ENCODE measurements around the gene PRMT2. TPM values are rescaled to one million over a fixed set of nuclear protein-coding genes. Genes with fewer than 3 reads are reported as not detected.

Gene PRMT2
- 100 to 1,000 TPM; 120 to 127 (median 123) TPM for polyA plus RNA-seq (ENCODE audit: insufficient read length in 4 of 4)

DNA sequence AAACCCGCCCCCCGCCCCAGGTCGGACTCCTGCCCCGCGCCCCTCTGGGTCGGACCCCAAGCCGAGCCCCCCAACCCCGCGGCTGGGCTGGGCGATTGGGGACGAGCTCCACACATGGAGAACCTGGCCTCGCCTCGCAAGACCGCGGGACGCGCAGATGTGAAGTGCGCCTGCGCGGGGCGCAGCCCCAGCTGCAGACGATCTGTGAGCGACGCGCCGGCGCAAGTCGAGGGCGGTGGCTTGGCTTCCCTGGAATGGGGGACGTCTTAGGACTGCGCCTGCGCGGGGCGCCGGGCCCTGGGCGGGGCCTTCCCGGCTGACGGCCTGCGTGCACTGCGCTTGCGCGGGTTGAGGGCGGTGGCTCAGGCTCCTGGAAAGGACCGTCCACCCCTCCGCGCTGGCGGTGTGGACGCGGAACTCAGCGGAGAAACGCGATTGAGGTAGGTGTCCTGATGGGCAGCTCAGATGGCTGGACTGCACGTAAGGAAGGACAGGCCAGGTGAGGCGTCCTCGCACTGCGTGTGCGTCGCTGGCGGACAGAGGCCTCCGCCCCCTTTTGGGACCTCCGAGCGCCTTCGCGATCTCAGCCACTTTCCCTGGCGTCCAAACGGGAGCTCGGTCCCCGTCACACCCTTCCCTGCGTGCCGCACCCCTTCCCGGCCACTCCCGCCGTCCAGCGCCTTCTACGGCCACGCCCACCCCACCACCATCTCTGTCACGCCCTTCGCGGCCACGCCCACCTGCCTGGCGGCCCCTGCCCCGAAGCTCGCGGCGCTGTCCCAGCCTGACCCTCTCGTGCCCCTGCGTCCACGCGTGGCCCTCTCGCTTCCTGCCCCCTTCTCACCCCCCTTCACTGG is at the start of gene PRMT2:
Gene PRMT2, plus strand, starts transcription at position 351 of the 857 bp plus-strand sequence. CDS start 1,278 bp downstream, outside the sequence.
- DNase-seq (ENCODE audit: low read depth in 4 of 4, low spot score in 3 of 4) = peak; percentile 88 to 94 (median 93)

DNA sequence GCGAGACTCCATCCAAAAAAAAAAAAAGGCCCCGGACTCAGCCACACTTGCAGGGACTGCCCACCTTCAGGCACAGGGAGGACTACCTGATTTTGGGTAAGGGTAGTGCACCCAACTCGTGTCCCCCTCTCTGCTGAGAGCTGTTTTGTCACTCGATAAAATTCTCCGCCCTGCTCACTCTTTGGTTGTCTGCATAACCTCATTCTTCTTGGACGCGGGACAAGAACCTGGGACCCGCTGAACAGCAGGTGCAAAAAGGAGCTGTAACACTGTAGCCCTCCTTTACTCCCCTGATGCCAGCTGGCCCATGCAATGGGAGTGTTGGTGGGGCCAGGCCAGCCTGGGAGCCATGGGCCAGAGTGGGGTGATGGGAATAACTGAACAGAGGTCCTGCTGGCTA is 41.2 kb upstream of the PRMT2 start:
- no peak for DNase-seq (ENCODE audit: low read depth in 4 of 4, low spot score in 3 of 4)

DNA sequence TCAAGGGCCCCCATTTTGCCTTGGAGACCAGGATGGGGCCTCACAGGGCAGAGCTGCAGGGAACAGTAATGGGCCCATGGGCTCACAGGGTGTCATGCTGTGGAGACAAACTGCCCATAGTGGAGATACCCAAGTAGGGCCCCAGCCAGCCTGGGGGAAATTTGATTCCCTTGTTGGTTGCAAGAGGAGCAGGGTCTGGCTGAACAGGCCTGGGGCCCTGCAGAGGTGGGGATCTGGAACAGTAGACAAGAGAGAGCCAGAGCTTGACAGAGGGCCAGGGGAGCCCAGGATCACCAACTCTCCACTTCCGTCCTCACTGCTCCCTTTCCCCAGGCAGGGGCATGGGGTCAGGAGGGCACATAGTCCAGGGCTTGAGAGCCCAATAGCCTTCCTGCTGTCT is 39.3 kb upstream of the PRMT2 start:
- DNase-seq (ENCODE audit: low read depth in 4 of 4, low spot score in 3 of 4) = no peak

GRCh38 chr21:46597031-46597430 is 38.4 kb upstream of the PRMT2 start:
- no peak for DNase-seq (ENCODE audit: low read depth in 4 of 4, low spot score in 3 of 4)

DNA sequence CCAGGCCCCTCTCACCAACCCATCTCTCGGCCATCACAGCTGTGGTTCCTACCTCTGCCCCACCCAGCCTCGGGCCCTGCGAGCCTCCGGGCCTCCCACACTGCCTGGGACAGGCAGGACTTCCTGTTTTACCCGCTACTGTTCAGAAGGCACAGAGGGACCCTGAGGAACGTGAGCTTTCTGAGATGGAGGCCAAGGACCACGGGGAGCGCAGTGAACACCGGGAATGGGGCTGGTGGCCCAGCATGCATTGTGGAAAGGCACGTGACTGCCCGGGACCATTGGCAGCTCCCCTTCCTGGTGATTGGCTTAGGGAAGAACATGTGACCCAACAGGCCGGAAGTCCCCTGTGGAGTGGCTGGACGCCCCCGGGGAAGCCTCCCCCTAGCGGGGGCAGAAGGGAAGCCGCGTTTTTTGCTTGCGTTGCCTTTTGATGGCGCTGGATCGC is 37.6 kb upstream of the PRMT2 start:
- no peak for DNase-seq (ENCODE audit: low read depth in 4 of 4, low spot score in 3 of 4)

- DNase-seq (ENCODE audit: low read depth in 4 of 4, low spot score in 3 of 4) = peak in 3 of 4 donors; percentile 27 to 58 (median 40)
These were observed 36.6 kb upstream of the PRMT2 start for GRCh38 chr21:46598581-46599572.

DNA sequence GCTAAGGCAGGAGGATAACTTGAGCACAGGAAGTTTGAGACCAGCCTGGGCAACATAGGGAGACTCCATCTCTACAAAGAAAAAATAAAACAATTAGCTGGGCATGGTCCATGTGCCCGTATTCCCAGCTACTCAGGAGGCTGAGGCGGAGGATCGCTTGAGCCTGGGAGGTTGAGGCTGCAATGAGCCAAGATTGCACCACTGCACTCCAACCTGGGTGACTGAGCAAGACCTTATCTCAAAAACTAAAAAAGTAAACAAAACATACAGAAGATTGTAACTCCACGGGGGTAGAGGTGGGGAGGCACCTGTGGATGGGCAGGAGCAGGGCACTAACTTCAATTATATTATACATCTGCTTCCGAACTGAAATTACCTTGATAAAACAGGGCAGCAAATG is 35.2 kb upstream of the PRMT2 start:
- DNase-seq (ENCODE audit: low read depth in 4 of 4, low spot score in 3 of 4) = no peak

- no peak for DNase-seq (ENCODE audit: low read depth in 4 of 4, low spot score in 3 of 4)
These were observed 34.5 kb upstream of the PRMT2 start for GRCh38 chr21:46600978-46601377.

- no peak for DNase-seq (ENCODE audit: low read depth in 4 of 4, low spot score in 3 of 4)
These were observed 32.2 kb upstream of the PRMT2 start for GRCh38 chr21:46603228-46603627.

GRCh38 chr21:46604329-46604974 is 31.0 kb upstream of the PRMT2 start:
- no peak for DNase-seq (ENCODE audit: low read depth in 4 of 4, low spot score in 3 of 4)

DNA sequence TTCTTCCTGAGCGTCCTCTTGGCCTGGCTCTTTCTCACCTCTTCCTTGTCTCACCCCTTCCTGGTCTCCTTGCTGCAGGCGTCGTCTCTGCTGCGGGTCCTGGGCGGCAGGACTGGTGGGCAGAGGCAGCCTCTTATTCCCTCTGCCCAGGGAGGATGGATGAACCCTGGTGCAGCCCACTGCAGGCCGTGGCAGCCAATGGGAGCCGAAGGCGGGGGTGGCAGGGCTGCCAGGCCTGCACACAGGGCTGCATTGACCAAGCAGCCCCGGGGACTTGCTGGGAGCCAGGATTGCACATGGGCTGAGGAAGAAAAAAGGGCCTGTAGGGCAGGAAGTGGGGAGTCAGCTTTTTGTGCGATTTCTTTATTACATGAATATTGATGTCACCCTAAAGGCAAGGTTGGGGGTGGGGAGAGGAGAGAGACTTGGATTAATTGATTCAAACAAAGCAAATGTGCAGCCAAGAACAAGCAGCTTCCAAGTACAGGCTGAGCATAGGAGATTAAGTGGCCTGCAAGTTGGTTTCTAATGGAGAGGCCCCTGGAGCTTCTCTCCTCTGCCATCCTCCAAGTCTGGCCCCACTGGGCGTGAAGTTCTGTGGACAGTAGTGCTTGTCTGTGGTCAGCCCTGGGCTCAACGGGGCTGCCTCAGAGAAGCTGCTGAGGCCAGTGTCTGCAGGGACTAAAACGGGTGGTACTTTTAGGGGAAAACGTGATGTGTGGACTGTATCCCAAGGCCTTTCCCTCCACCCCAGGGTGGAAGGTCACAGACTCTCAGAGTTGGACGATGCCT is 30.3 kb upstream of the PRMT2 start, which contains the start of gene S100B:
Gene S100B, minus strand, starts transcription at position 108 of the 792 bp plus-strand sequence. CDS start 2,667 bp downstream, outside the sequence.
- peak in 1 of 4 donors; percentile 25 for DNase-seq (ENCODE audit: low read depth in 4 of 4, low spot score in 3 of 4)

DNA sequence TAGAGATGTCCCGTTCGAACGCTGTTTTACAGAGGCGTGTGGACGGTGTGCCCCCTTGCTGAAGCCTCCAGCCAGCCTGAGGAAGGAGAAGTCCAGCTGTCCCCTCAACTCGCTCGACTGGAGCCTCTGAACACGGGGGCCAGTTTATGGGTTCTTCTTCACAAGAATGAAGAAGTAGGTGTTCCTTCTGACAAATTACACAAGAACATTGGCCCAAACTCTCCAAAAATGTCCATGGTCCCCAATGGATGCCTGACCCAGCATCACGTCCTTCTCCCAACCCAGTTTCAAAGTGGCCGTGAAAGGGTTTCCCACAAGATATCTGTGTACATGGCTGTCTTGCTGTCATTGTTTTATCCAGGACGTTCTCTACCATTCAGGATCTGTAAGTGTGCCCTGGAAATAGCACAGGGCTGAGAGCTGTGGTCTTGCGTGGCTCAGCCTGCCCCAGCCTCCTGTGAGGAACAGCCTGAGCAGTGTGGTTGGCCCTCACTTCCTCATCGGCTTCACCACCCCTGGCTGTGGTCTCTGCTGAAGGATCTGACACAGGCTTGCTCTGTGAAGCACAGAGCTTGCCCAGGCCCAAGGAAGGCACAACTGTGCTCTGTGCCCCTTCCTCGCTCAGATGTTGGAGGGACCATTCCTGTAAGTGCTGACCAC is 29.6 kb upstream of the PRMT2 start:
- DNase-seq (ENCODE audit: low read depth in 4 of 4, low spot score in 3 of 4) = no peak

DNA sequence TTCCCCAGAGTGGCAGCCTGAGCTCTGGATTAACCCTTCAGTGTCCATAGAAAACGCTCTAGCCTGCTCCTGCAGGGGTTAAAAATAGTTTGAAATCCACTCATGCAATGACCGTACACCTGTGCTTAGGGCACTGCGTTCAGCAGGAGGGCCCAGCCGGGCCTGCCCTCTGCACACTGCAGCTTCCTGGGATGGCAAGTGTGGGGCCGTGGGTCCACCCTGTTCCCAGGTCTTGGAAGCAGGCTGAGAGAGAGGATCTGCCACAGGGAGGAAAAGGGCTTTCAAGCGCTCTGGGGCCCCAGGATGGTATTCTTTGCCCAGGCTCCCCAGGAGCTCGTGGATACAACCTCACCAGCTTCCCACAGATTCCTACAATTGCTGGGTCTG is 29.1 kb upstream of the PRMT2 start:
- DNase-seq (ENCODE audit: low read depth in 4 of 4, low spot score in 3 of 4) = no peak

DNA sequence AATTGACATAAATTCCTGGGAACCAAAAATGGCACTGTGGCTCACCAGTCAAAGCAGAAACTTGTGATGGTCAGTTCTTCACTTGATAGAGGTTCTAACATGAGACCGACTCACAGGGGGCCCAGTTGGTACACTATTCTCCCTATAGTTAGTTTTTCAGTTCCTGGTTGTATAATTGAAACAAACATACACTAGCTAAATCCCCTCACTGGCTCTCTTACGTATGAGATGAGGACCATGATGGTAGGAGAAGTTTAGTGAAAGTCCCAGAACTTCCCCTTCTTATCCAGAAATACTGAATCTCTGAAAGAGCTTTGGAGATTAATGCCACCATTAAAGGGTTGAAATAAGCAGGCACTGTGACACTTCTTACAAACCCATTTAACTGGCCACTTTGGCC is 27.8 kb upstream of the PRMT2 start:
- no peak for DNase-seq (ENCODE audit: low read depth in 4 of 4, low spot score in 3 of 4)

GRCh38 chr21:46608672-46609111 is 26.8 kb upstream of the PRMT2 start:
- DNase-seq (ENCODE audit: low read depth in 4 of 4, low spot score in 3 of 4) = no peak

- DNase-seq (ENCODE audit: low read depth in 4 of 4, low spot score in 3 of 4) = no peak
These were observed 25.3 kb upstream of the PRMT2 start for GRCh38 chr21:46610018-46610701.

DNA sequence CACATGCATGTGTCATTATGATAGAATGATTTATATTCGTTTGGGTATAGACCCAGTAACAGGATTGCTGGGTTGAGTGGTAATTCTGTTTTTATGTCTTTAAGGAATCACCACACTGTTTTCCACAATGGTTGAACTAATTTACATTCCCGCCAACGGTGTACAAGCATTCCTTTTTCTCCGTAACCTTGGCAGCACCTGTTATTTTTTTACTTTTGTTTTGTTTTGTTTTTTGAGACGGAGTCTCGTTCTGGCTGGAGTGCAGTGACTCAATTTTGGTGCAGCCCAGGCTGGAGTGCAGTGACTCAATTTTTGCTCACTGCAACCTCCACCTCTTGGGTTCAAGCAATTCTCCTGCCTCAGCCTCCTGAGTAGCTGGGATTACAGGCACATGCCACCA is 22.1 kb upstream of the PRMT2 start:
- no peak for DNase-seq (ENCODE audit: low read depth in 4 of 4, low spot score in 3 of 4)

GRCh38 chr21:46616050-46616449 is 19.4 kb upstream of the PRMT2 start:
- no peak for DNase-seq (ENCODE audit: low read depth in 4 of 4, low spot score in 3 of 4)

DNA sequence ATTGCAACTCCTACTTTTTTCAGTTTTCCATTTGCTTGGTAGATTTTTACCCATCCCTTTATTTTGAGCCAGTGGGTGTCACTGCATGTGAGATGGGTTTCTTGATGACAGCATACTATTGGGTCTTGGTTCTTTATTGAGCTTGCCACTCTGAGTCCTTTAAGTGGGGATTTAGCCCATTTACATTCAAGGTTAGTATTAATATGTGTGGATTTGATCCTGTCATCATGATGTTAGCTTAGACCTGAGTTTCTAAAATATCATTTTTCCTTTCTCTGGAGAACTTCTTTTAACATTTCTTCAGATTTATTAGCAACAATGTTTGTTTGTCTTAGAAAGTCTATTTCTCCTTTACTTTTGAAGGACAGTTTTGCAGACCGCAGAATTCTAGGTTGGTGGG is 18.8 kb upstream of the PRMT2 start:
- DNase-seq (ENCODE audit: low read depth in 4 of 4, low spot score in 3 of 4) = no peak
